HG03439 (cell line): Measurements from ENCODE around the gene DNAH6.
"Not testable (repeated sequence)": the region's sequence is repeated elsewhere in the genome, so short reads cannot be mapped to it uniquely, and the experiment has no call there.

Experiments
- ATAC-seq: cut with Tn5 transposase; IDR thresholded peaks from one replicate; pipeline ENCODE4 v1.9.1; 2021; ENCODE audit warnings: mild to moderate bottlenecking, moderate library complexity; ENCODE audit not compliant: unreplicated experiment

DNAH6 gene

GRCh38 chr2:84498150-84498799 lies 18.0 kb upstream of the DNAH6 start:
- no peak for ATAC-seq

GRCh38 chr2:84511024-84511423 lies 5.3 kb upstream of the DNAH6 start:
- not testable (repeated sequence) for ATAC-seq

- no peak for ATAC-seq
Observed at GRCh38 chr2:84515788-84516187, 510 bp upstream of the DNAH6 start.

GRCh38 chr2:84519332-84519957 lies 3.1 kb downstream of the DNAH6 start:
- ATAC-seq: no peak

- no peak for ATAC-seq
Observed at GRCh38 chr2:84526562-84526961, 10.3 kb downstream of the DNAH6 start.

DNA sequence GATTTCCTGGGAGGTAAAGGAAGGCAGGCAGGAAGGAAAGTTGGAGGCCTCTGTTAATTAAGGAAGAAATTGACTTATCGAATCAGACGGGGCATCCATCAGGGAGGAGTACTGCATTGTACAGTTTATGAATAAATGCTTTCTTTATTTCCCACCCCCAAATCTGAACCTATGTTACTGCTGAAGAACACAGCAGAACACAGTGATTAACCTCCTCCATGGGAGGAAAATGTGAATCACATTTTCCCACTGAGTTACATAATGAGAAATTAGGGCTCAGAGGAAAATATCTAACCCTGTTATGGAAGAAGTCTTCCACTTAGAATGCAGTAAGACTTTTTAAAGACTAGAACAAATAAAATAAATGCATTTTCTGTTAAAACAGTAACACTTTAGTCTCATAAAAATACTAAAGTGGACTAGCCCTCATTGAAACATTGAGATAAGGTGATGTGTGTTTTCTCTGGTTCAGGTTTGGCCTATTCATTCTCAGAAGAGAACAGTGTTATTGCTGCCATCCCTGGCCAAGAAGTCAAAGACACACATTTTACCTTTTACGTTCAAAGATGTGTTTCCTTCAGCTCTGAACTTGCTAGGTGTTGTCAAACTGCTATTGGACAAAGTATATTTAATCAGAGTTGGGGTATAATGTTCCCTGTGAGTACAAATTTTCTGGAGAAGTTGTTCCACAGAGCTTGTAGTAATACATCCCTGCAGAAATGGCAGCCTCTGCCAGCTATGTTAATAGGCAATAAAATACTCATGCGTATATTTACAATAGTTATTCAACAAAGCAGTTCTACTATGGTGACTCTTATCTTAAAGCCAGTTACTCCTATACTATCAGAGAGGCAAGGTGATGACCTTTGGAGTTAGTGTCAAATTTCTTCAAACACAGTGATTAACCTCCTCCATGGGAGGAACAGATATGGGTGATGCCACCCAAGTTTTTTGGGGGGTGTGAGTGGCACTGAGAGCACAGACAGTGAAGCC lies 11.1 kb downstream of the DNAH6 start:
- no peak for ATAC-seq

- ATAC-seq: no peak
Observed at GRCh38 chr2:84532291-84532690, 16.0 kb downstream of the DNAH6 start.

DNA sequence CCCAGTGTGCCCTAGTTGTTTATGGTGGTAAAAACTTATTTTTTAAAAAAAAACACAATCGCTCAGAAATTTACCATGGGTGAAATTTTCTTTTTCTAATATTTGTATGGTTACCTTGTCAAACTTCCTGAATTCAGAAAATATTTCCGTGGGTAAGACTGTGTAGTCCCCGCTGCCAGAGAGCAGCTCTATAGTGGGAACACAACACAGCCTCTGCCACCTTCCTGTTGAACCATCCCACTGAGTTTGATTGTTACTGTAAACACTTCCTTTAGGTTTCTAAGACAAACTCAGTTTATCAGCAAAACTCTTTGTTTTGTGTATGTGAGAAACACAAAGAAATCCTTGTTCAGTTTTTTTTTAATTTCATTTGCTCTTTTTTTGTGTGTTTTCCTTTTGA lies 17.9 kb downstream of the DNAH6 start:
- no peak for ATAC-seq

- no peak for ATAC-seq
Observed at GRCh38 chr2:84537251-84537650, 21.0 kb downstream of the DNAH6 start.

- no peak for ATAC-seq
Observed at GRCh38 chr2:84539729-84540128, 23.4 kb downstream of the DNAH6 start.

DNA sequence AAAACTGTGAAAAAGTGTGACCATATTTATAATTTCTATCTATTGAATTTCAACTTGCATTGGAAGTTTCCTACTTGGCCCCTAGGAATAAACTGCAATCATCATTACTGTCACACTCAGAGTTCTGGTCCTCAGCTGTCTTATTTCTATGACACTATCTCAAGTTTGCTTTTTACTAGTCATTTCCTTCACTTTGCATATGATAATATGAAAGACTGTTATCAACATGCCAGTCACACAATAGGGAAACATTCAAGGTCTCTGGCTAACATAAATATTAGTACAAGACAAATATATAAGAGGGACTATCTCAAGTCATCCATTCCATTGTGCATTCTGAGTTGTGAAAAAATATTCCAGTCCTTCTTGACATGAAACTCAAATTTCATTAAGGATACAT lies 28.7 kb downstream of the DNAH6 start:
- ATAC-seq: no peak

GRCh38 chr2:84546551-84546950 lies 30.3 kb downstream of the DNAH6 start:
- no peak for ATAC-seq

GRCh38 chr2:84548303-84548702 lies 32.0 kb downstream of the DNAH6 start:
- ATAC-seq: no peak

GRCh38 chr2:84550916-84551315 lies 34.6 kb downstream of the DNAH6 start:
- ATAC-seq: no peak

DNA sequence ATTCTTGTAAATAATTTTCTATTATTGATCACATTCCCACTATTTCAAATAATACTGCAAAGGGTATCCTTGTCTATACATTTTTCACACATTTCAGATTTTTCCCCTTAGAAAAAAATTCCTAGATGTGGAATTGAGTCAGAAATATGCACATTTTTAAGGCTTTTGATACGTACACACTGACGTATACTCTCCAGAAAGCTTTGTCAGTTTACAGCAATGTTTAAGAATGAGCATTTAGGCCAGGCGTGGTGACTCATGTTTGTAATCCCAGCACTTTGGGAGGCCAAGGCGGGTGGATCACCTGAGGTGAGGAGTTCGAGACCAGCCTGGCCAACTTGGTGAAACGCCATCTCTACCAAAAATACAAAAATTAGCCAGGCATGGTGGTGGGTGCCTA lies 35.2 kb downstream of the DNAH6 start:
- not testable (repeated sequence) for ATAC-seq

DNA sequence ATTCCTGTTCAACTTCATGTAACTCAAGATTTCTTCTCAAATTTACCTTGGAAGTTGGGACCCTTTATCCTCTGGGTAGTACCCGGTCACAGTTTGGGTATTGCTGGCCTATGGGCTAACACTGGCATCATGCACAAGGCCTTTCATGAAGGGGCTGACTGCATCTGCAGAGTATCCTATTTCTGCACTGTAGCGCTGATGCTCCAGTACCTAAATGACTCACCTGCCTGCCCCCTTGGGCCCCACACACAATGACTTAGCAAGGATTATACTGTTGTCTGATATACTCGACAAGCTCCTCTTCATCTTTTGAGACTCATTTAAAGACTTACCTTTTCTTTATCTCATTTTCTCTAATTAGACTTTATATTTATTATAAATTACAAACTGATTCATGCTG lies 39.9 kb downstream of the DNAH6 start:
- ATAC-seq: no peak

- no peak for ATAC-seq
Observed at GRCh38 chr2:84559838-84560237, 43.5 kb downstream of the DNAH6 start.

DNA sequence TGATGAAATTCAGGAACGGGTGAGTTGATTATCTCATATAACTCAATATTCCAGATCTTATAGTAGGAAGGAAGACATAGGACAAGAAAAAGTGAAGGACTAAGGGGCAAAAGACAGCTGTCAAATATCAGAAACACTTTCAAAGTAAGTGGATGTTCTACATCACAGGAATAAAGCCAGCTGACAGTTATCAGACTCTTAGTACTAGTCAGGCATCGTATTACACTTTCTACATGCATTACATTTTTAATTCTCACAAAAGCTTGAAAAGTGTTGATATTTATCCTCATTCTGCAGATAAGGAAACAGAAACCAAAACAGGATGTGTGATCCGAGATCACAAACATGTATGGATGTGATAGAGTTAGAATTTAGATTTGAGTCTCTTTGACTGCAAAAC lies 63.4 kb downstream of the DNAH6 start:
- no peak for ATAC-seq

- ATAC-seq: no peak
Observed at GRCh38 chr2:84603911-84604310, 87.6 kb downstream of the DNAH6 start.

- no peak for ATAC-seq
Observed at GRCh38 chr2:84613082-84613481, 96.8 kb downstream of the DNAH6 start.

DNA sequence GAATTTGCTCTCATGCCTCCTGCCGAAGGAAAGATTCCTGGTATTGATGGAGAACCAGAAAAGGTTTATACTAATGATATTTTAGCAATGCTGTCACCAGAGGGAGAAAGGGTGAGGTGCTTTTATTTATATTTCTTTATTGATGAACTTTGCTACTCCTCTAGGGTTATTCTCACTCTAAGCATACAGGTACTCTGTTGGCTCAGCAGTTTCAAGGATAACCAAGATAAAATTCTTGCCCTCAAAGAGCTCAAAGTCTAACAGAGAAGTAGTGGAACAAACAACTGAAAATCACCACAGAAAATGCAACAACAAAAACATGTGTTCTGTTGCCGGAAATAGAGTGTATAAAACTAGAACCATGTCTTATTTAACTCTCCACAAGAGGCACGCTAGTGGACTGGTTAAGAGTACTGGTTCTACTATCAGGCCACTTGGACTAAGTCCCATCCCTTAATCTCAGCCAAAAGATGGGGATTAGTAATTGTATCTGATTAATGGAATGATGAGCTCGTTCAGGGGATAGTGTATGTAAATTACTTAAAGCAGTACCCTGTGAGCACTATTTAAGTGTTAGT lies 103.6 kb downstream of the DNAH6 start:
- no peak for ATAC-seq
